ENCODE measurements around the gene SEMA7A.

Gene SEMA7A

GRCh38 chr15:74397239-74398068 lies 36.3 kb downstream of the SEMA7A start:
- no peaks in the 10 kb centered on the region for H3K36me3 ChIP-seq (ENCODE audit: control insufficient read depth in 2 of 2, insufficient read depth in 2 of 2, low read length in 2 of 2)
- no peak overlapping the region for H3K27ac ChIP-seq (ENCODE audit: low read length)

DNA sequence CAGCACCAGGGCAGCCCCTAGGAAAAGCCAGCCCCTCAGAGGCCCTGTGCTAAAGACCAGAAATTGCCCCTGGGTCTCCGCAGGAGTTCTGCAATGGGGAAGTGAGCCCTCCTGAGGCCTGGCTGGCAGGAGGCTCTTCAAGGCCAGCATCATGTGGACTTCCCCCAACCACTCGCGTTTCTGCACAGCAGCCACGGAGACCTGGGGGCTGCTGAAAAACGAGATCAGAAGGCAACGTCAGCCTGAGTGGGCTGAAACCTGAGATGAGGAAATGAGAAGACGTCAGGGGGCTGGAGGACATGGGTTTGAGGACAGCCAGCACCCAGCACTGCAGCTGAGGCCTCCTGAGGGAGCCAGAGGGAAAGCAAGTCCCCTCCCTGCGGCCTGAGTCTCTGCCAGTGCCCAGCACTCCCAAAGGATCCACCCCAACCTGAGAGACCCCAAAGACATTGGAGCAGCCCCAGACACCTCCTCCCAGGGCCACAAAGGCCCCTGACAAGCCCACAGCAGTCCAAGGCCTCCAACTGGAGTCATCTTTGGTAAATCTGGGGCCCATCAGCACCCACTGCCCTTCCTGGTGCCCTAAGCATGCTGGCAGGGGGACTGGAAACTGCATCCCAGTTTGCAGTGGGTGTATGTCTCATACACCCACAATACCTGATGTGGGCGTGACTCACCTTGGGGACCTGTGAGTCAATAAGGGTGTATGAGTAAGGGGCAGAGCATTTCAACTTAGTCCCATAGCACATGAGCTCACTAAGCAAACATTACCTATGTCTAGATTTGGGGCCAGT lies 37.1 kb downstream of the SEMA7A start:
- Histone ChIP-seq H3K9me3 (ENCODE audit: control insufficient read depth in 2 of 2, low read length in 2 of 2) (no peaks in the 10 kb centered on the region), H3K36me3 (ENCODE audit: control insufficient read depth in 2 of 2, insufficient read depth in 2 of 2, low read length in 2 of 2) (no peaks in the 10 kb centered on the region), H3K27me3 (ENCODE audit: control insufficient read depth in 1 of 2, insufficient read depth in 2 of 2, low read length in 2 of 2) (peaks cover 0 to 4% of the 10 kb centered on the region in 2 donors), H3K9ac (ENCODE audit: low read length in 2 of 2) (no peak overlapping the region), H3K4me3 (ENCODE audit: low read length in 2 of 2) (no peak overlapping the region), H3K27ac (ENCODE audit: low read length) (no peak overlapping the region), H3K4me1 (ENCODE audit: control insufficient read depth, insufficient read depth, low read length) (no peaks in the 10 kb centered on the region)

More at GRCh38 chr15:74397239-74398068, 36.3 kb downstream of the SEMA7A start:
- no peak overlapping the region for H3K9ac ChIP-seq (ENCODE audit: low read length in 2 of 2)
- H3K27me3 ChIP-seq (ENCODE audit: control insufficient read depth in 1 of 2, insufficient read depth in 2 of 2, low read length in 2 of 2) = peaks cover 0 to 4% of the 10 kb centered on the region in 2 donors
- H3K4me1 ChIP-seq (ENCODE audit: control insufficient read depth, insufficient read depth, low read length) = no peaks in the 10 kb centered on the region
- H3K4me3 ChIP-seq (ENCODE audit: low read length in 2 of 2) = no peak overlapping the region
- no peaks in the 10 kb centered on the region for H3K9me3 ChIP-seq (ENCODE audit: control insufficient read depth in 2 of 2, low read length in 2 of 2)

DNA sequence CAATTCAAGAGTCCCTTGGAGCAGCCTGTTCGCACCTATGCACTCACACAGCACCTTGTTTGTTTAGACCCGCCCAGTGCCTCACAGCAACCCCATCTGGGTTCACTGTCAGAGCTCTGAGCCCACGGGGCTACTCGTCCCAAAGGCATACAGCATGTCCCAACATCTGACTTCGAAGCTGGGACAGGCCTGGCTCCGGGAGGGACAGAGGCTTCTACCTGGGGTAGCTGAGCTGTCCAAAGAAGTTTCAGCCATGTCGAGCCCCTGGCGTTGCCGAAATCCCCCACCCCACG lies 37.7 kb downstream of the SEMA7A start:
- peaks cover 0 to 2% of the 10 kb centered on the region in 2 donors for H3K27me3 ChIP-seq (ENCODE audit: control insufficient read depth in 1 of 2, insufficient read depth in 2 of 2, low read length in 2 of 2)
- no peaks in the 10 kb centered on the region for H3K9me3 ChIP-seq (ENCODE audit: control insufficient read depth in 2 of 2, low read length in 2 of 2)
- H3K36me3 ChIP-seq (ENCODE audit: control insufficient read depth in 2 of 2, insufficient read depth in 2 of 2, low read length in 2 of 2) = no peaks in the 10 kb centered on the region
- no peak overlapping the region for H3K27ac ChIP-seq (ENCODE audit: low read length)
- no peak overlapping the region for H3K9ac ChIP-seq (ENCODE audit: low read length in 2 of 2)
- no peaks in the 10 kb centered on the region for H3K4me1 ChIP-seq (ENCODE audit: control insufficient read depth, insufficient read depth, low read length)
- H3K4me3 ChIP-seq (ENCODE audit: low read length in 2 of 2) = no peak overlapping the region

GRCh38 chr15:74395319-74396145 lies 38.2 kb downstream of the SEMA7A start:
- no peaks in the 10 kb centered on the region for H3K27me3 ChIP-seq (ENCODE audit: control insufficient read depth in 1 of 2, insufficient read depth in 2 of 2, low read length in 2 of 2)
- no peak overlapping the region for H3K4me3 ChIP-seq (ENCODE audit: low read length in 2 of 2)
- no peaks in the 10 kb centered on the region for H3K9me3 ChIP-seq (ENCODE audit: control insufficient read depth in 2 of 2, low read length in 2 of 2)
- H3K27ac ChIP-seq (ENCODE audit: low read length) = no peak overlapping the region
- no peaks in the 10 kb centered on the region for H3K4me1 ChIP-seq (ENCODE audit: control insufficient read depth, insufficient read depth, low read length)
- H3K36me3 ChIP-seq (ENCODE audit: control insufficient read depth in 2 of 2, insufficient read depth in 2 of 2, low read length in 2 of 2) = no peaks in the 10 kb centered on the region
- no peak overlapping the region for H3K9ac ChIP-seq (ENCODE audit: low read length in 2 of 2)

DNA sequence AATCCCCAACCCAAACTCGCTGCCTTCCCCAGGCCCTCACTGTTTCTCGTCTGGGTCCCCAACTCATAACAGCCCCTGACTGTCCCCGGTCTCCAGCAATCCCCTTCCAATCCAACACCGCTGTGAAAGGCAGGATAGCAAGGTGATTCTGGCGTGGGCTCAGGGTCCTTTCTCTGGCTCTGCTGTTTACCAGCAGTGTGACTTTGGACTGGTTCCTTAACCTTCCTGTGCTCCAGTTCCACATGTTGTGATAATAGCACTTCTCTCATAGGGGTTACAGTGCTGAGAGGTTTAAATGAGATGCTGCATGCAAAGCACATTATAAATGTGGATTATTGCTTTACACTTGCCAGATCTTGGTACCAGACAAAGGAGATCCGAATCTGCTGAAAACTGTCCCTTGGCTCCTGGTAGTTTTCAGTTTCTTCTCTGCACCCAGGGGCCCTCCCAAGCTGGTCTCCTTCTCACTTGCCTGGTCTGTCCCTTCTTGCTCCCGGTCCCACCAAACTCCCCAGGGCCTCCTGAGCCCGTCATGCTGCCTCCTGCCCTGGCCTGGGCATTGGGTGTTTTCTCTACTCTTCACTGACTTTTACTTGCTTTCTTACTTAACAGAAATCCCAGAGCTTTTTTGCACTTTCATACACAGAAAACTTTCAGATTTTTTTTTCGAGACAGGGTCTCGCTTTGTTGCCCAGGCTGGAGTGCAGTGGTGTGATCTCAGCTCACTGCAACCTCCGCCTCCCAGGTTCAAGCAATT lies 39.5 kb downstream of the SEMA7A start:
- Histone ChIP-seq H3K9me3 (ENCODE audit: control insufficient read depth in 2 of 2, low read length in 2 of 2) (no peaks in the 10 kb centered on the region), H3K27me3 (ENCODE audit: control insufficient read depth in 1 of 2, insufficient read depth in 2 of 2, low read length in 2 of 2) (no peaks in the 10 kb centered on the region), H3K4me3 (ENCODE audit: low read length in 2 of 2) (no peak overlapping the region), H3K9ac (ENCODE audit: low read length in 2 of 2) (no peak overlapping the region), H3K27ac (ENCODE audit: low read length) (no peak overlapping the region), H3K36me3 (ENCODE audit: control insufficient read depth in 2 of 2, insufficient read depth in 2 of 2, low read length in 2 of 2) (no peaks in the 10 kb centered on the region), H3K4me1 (ENCODE audit: control insufficient read depth, insufficient read depth, low read length) (no peaks in the 10 kb centered on the region)

- H3K4me1 ChIP-seq (ENCODE audit: control insufficient read depth, insufficient read depth, low read length) = no peaks in the 10 kb centered on the region
- no peak overlapping the region for H3K4me3 ChIP-seq (ENCODE audit: low read length in 2 of 2)
- no peak overlapping the region for H3K27ac ChIP-seq (ENCODE audit: low read length)
- no peak overlapping the region for H3K9ac ChIP-seq (ENCODE audit: low read length in 2 of 2)
- H3K9me3 ChIP-seq (ENCODE audit: control insufficient read depth in 2 of 2, low read length in 2 of 2) = no peaks in the 10 kb centered on the region
- no peaks in the 10 kb centered on the region for H3K27me3 ChIP-seq (ENCODE audit: control insufficient read depth in 1 of 2, insufficient read depth in 2 of 2, low read length in 2 of 2)
- no peaks in the 10 kb centered on the region for H3K36me3 ChIP-seq (ENCODE audit: control insufficient read depth in 2 of 2, insufficient read depth in 2 of 2, low read length in 2 of 2)
Measured at GRCh38 chr15:74393423-74393822, 40.3 kb downstream of the SEMA7A start.

- Histone ChIP-seq H3K4me3 (ENCODE audit: low read length in 2 of 2) (no peak overlapping the region), H3K9ac (ENCODE audit: low read length in 2 of 2) (no peak overlapping the region), H3K4me1 (ENCODE audit: control insufficient read depth, insufficient read depth, low read length) (no peaks in the 10 kb centered on the region), H3K27me3 (ENCODE audit: control insufficient read depth in 1 of 2, insufficient read depth in 2 of 2, low read length in 2 of 2) (no peaks in the 10 kb centered on the region), H3K9me3 (ENCODE audit: control insufficient read depth in 2 of 2, low read length in 2 of 2) (no peaks in the 10 kb centered on the region), H3K27ac (ENCODE audit: low read length) (no peak overlapping the region), H3K36me3 (ENCODE audit: control insufficient read depth in 2 of 2, insufficient read depth in 2 of 2, low read length in 2 of 2) (no peaks in the 10 kb centered on the region)
Measured at GRCh38 chr15:74392902-74393301, 40.9 kb downstream of the SEMA7A start.

DNA sequence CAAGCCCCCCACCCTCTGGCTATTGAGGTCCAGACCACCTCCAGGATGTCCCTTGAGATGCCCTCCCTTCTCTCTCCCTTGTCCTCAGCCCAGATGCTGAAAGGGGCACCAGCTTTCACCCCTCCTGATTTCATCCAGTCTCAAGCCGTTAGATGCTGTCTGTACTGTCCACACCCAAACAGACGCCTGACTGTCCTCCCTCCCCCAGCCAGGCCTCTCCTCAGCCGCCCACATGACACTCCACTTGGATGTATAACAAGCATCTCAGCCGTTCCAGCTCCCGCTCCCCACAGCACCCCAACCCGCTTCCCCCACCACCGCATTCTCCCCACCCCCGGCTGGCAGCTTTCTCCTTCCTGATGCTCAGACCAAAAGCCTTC lies 41.3 kb downstream of the SEMA7A start:
- no peak overlapping the region for H3K9ac ChIP-seq (ENCODE audit: low read length in 2 of 2)
- H3K36me3 ChIP-seq (ENCODE audit: control insufficient read depth in 2 of 2, insufficient read depth in 2 of 2, low read length in 2 of 2) = no peaks in the 10 kb centered on the region
- H3K27me3 ChIP-seq (ENCODE audit: control insufficient read depth in 1 of 2, insufficient read depth in 2 of 2, low read length in 2 of 2) = no peaks in the 10 kb centered on the region
- no peaks in the 10 kb centered on the region for H3K9me3 ChIP-seq (ENCODE audit: control insufficient read depth in 2 of 2, low read length in 2 of 2)
- no peak overlapping the region for H3K4me3 ChIP-seq (ENCODE audit: low read length in 2 of 2)
- H3K27ac ChIP-seq (ENCODE audit: low read length) = no peak overlapping the region
- H3K4me1 ChIP-seq (ENCODE audit: control insufficient read depth, insufficient read depth, low read length) = no peaks in the 10 kb centered on the region

GRCh38 chr15:74391582-74392450 lies 41.9 kb downstream of the SEMA7A start:
- Histone ChIP-seq H3K4me3 (ENCODE audit: low read length in 2 of 2) (no peak overlapping the region), H3K9me3 (ENCODE audit: control insufficient read depth in 2 of 2, low read length in 2 of 2) (no peaks in the 10 kb centered on the region), H3K4me1 (ENCODE audit: control insufficient read depth, insufficient read depth, low read length) (no peaks in the 10 kb centered on the region), H3K9ac (ENCODE audit: low read length in 2 of 2) (no peak overlapping the region), H3K27ac (ENCODE audit: low read length) (no peak overlapping the region), H3K27me3 (ENCODE audit: control insufficient read depth in 1 of 2, insufficient read depth in 2 of 2, low read length in 2 of 2) (no peaks in the 10 kb centered on the region), H3K36me3 (ENCODE audit: control insufficient read depth in 2 of 2, insufficient read depth in 2 of 2, low read length in 2 of 2) (no peaks in the 10 kb centered on the region)

Measured in stomach smooth muscle (tissue), 2 donors.